MM.1S (cell line): ENCODE measurements around the gene PKHD1.

Experiments used
- EZH2phosphoT487 ChIP-seq: fragments of 300-600 bp; sonication (generic); IDR thresholded peaks from 2 replicates; pipeline ENCODE4 v1.6.1; 2018; ENCODE audit warnings: antibody characterized with exemption, low read length
- TF ChIP-seq, protein P1 (sequence below): fragments of 300-600 bp; sonication (generic); IDR thresholded peaks from 2 replicates; pipeline ENCODE4 v1.5.1; 2016; ENCODE audit warnings: antibody characterized with exemption, low read length, mixed read lengths

DNA sequence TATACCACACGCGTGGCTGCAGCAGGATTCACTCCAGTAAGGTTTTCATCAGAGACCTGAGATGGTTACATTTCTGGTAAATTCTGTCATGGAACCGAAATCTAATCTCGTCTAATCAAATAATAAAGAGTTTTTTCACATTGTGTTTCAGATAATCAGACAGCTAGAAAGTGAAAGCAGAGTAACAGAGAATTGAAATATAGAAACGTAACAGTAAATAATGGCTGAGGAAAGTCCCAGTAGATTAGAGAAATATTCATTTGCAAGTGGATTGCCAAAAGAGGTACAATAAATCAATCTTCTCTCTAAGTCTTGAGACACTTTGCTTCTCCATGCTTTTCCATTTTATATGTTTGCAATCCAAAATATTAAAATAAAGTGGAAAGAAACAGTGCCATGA lies 42.4 kb downstream of the PKHD1 start:
- TF ChIP-seq, protein P1, sequence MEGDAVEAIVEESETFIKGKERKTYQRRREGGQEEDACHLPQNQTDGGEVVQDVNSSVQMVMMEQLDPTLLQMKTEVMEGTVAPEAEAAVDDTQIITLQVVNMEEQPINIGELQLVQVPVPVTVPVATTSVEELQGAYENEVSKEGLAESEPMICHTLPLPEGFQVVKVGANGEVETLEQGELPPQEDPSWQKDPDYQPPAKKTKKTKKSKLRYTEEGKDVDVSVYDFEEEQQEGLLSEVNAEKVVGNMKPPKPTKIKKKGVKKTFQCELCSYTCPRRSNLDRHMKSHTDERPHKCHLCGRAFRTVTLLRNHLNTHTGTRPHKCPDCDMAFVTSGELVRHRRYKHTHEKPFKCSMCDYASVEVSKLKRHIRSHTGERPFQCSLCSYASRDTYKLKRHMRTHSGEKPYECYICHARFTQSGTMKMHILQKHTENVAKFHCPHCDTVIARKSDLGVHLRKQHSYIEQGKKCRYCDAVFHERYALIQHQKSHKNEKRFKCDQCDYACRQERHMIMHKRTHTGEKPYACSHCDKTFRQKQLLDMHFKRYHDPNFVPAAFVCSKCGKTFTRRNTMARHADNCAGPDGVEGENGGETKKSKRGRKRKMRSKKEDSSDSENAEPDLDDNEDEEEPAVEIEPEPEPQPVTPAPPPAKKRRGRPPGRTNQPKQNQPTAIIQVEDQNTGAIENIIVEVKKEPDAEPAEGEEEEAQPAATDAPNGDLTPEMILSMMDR, result no peak
- no peak for TF ChIP-seq EZH2phosphoT487
